HL-60 (cell line): Measurements from ENCODE around the gene BANP.
"Not testable (repeated sequence)": the region's sequence is repeated elsewhere in the genome, so short reads cannot be mapped to it uniquely, and the experiment has no call there.

ENCODE experiments used
- GABPA ChIP-seq: IDR thresholded peaks from 2 replicates; pipeline ENCODE4 v1.6.1; 2012; ENCODE audit warnings: low read depth
- POLR2AphosphoS5 ChIP-seq: IDR thresholded peaks from 2 replicates; pipeline ENCODE4 v1.6.1; 2012; ENCODE audit warnings: low read depth
- SPI1 ChIP-seq: IDR thresholded peaks from 2 replicates; pipeline ENCODE4 v1.6.1; 2012; ENCODE audit warnings: low read depth, mild to moderate bottlenecking, borderline replicate concordance
- TF ChIP-seq, protein P1 (sequence below): IDR thresholded peaks from one replicate; pipeline ENCODE4 v1.5.1; 2011; ENCODE audit warnings: low read length, control low read depth, inconsistent platforms; ENCODE audit not compliant: insufficient read depth
- TF ChIP-seq, protein P2 (sequence below): IDR thresholded peaks from 2 replicates; pipeline ENCODE4 v1.6.1; 2012; ENCODE audit warnings: low read depth; ENCODE audit not compliant: insufficient replicate concordance

DNA sequence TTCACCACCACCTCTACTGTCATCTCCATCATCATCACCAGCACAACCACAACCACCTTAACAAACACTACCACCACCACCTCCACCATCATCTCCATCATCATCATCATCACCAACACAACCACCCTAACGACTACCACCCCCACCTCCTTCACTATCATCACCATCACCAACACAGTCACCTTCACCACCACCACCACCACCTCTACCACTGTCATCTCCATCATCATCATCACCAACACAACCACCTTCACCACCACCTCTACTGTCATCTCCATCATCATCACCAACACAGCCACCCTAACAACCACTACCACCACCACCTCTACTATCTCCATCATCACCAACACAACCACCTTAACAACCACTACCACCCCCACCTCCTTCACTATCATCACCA, 102.2 kb downstream of the BANP start:
- TF ChIP-seq, protein P1, sequence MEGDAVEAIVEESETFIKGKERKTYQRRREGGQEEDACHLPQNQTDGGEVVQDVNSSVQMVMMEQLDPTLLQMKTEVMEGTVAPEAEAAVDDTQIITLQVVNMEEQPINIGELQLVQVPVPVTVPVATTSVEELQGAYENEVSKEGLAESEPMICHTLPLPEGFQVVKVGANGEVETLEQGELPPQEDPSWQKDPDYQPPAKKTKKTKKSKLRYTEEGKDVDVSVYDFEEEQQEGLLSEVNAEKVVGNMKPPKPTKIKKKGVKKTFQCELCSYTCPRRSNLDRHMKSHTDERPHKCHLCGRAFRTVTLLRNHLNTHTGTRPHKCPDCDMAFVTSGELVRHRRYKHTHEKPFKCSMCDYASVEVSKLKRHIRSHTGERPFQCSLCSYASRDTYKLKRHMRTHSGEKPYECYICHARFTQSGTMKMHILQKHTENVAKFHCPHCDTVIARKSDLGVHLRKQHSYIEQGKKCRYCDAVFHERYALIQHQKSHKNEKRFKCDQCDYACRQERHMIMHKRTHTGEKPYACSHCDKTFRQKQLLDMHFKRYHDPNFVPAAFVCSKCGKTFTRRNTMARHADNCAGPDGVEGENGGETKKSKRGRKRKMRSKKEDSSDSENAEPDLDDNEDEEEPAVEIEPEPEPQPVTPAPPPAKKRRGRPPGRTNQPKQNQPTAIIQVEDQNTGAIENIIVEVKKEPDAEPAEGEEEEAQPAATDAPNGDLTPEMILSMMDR: not testable (repeated sequence)
- TF ChIP-seq POLR2AphosphoS5, GABPA, SPI1: not testable (repeated sequence)
- TF ChIP-seq, protein P2, sequence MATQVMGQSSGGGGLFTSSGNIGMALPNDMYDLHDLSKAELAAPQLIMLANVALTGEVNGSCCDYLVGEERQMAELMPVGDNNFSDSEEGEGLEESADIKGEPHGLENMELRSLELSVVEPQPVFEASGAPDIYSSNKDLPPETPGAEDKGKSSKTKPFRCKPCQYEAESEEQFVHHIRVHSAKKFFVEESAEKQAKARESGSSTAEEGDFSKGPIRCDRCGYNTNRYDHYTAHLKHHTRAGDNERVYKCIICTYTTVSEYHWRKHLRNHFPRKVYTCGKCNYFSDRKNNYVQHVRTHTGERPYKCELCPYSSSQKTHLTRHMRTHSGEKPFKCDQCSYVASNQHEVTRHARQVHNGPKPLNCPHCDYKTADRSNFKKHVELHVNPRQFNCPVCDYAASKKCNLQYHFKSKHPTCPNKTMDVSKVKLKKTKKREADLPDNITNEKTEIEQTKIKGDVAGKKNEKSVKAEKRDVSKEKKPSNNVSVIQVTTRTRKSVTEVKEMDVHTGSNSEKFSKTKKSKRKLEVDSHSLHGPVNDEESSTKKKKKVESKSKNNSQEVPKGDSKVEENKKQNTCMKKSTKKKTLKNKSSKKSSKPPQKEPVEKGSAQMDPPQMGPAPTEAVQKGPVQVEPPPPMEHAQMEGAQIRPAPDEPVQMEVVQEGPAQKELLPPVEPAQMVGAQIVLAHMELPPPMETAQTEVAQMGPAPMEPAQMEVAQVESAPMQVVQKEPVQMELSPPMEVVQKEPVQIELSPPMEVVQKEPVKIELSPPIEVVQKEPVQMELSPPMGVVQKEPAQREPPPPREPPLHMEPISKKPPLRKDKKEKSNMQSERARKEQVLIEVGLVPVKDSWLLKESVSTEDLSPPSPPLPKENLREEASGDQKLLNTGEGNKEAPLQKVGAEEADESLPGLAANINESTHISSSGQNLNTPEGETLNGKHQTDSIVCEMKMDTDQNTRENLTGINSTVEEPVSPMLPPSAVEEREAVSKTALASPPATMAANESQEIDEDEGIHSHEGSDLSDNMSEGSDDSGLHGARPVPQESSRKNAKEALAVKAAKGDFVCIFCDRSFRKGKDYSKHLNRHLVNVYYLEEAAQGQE: not testable (repeated sequence)
